ENCODE data around the gene DCDC2. TPM values are rescaled to one million over a fixed set of nuclear protein-coding genes. Genes with fewer than 3 reads are reported as not detected.

DCDC2 gene
- total and polyA plus RNA-seq, 2 donors (not counting 1 experiment from before 2014, with no cell fraction given): not detected

GRCh38 chr6:24306936-24307335 is 50.9 kb downstream of the DCDC2 start:
- ATAC-seq (ENCODE audit: low read depth) (no peak), DNase-seq (no peak)
- Histone ChIP-seq H3K27ac (ENCODE audit: low read length in 2 of 2) (no peak overlapping the region), H3K4me1 (ENCODE audit: control insufficient read depth in 2 of 2, insufficient read depth in 2 of 2, low read length in 2 of 2) (no peaks in the 10 kb centered on the region), H3K79me2 (ENCODE audit: control insufficient read depth, insufficient read depth, low read length) (no peaks in the 10 kb centered on the region), H4K20me1 (ENCODE audit: control insufficient read depth, insufficient read depth, low read length, poor library complexity, severe bottlenecking) (no peaks in the 10 kb centered on the region), H3K4me2 (replicated peaks; ENCODE audit: low read depth, low read length, poor library complexity, severe bottlenecking) (no peak overlapping the region), H3K9ac (ENCODE audit: low read length) (no peak overlapping the region), H3K4me3 (ENCODE audit: control extremely low read depth in 1 of 5, extremely low read depth in 1 of 5, insufficient read depth in 1 of 5, low read depth in 2 of 5, low read length in 4 of 5) (no peak overlapping the region), H3K36me3 (replicated peaks in 1 of 2; ENCODE audit: control extremely low read depth in 1 of 2, control insufficient read depth in 1 of 2, extremely low read depth in 1 of 2, insufficient read depth in 2 of 2, low read length in 1 of 2) (no peaks in the 10 kb centered on the region), H2AFZ (ENCODE audit: insufficient read depth, low read depth, low read length, poor library complexity, severe bottlenecking) (no peak overlapping the region), H3K27me3 (replicated peaks in 1 of 4; ENCODE audit: control extremely low read depth in 1 of 4, control insufficient read depth in 3 of 4, insufficient read depth in 4 of 4, low read length in 3 of 4) (peaks cover 0 to 4% (median 0%) of the 10 kb centered on the region in 4 experiments), H3K9me3 (ENCODE audit: control extremely low read depth in 1 of 3, control insufficient read depth in 2 of 3, insufficient read depth in 1 of 3, low read length in 2 of 3) (peaks cover 0 to 4% (median 2%) of the 10 kb centered on the region in 3 donors)
- WGBS (ENCODE audit: insufficient coverage): no CpG with 5 or more reads among the region's 1 CpG
- TF ChIP-seq, protein P1, sequence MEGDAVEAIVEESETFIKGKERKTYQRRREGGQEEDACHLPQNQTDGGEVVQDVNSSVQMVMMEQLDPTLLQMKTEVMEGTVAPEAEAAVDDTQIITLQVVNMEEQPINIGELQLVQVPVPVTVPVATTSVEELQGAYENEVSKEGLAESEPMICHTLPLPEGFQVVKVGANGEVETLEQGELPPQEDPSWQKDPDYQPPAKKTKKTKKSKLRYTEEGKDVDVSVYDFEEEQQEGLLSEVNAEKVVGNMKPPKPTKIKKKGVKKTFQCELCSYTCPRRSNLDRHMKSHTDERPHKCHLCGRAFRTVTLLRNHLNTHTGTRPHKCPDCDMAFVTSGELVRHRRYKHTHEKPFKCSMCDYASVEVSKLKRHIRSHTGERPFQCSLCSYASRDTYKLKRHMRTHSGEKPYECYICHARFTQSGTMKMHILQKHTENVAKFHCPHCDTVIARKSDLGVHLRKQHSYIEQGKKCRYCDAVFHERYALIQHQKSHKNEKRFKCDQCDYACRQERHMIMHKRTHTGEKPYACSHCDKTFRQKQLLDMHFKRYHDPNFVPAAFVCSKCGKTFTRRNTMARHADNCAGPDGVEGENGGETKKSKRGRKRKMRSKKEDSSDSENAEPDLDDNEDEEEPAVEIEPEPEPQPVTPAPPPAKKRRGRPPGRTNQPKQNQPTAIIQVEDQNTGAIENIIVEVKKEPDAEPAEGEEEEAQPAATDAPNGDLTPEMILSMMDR (IDR thresholded peaks at IDR 0.05): no peak
- TF ChIP-seq EZH2 (IDR thresholded peaks at IDR 0.05; ENCODE audit: borderline replicate concordance, insufficient read depth, low read depth, low read length, poor library complexity, severe bottlenecking): no peak
- intact Hi-C loops (cut with micrococcal nuclease): no loop called here
- Mint-ChIP-seq H3K4me3 (no peak overlapping the region), H3K4me1 (no peaks in the 10 kb centered on the region), H3K27ac (no peak overlapping the region), H3K27me3 (peaks cover 14% of the 10 kb centered on the region), H3K9me3 (ENCODE audit: insufficient read depth) (peaks cover 8% of the 10 kb centered on the region)
- ChIA-PET POLR2A (no interaction called here), CTCF (interaction anchor here (0.9 kb wide), 1 partner anchor 23 kb away, joined by 4 read pairs; no protein-coding TSS in a partner anchor)

DNA sequence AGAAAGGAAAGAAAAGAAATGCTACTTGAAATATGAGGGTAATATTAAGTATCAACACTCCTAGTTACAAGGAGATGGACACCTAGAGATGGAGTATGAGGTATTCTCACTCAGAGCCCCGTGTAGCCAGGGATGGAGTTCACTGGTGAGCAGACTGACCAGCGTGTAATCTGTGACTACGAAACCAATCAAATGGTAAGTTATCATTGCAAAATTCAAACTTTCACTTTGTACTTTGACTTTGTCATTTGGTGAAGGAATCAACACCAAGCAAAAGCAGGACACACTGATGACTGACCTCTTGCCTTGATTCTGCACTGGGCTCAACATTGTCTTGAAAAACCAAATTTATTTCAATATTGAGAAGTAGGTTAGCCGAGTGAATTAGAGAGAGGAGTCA is 51.8 kb downstream of the DCDC2 start:
- TF ChIP-seq EZH2 (IDR thresholded peaks at IDR 0.05; ENCODE audit: borderline replicate concordance, insufficient read depth, low read depth, low read length, poor library complexity, severe bottlenecking): no peak
- TF ChIP-seq, protein P1 (IDR thresholded peaks at IDR 0.05): no peak
- 89% methylated on average over 3 of the region's 4 CpGs for WGBS (ENCODE audit: insufficient coverage)
- Histone ChIP-seq H3K36me3 (replicated peaks in 1 of 2; ENCODE audit: control extremely low read depth in 1 of 2, control insufficient read depth in 1 of 2, extremely low read depth in 1 of 2, insufficient read depth in 2 of 2, low read length in 1 of 2) (no peaks in the 10 kb centered on the region), H3K79me2 (ENCODE audit: control insufficient read depth, insufficient read depth, low read length) (no peaks in the 10 kb centered on the region), H3K9ac (ENCODE audit: low read length) (no peak overlapping the region), H3K9me3 (ENCODE audit: control extremely low read depth in 1 of 3, control insufficient read depth in 2 of 3, insufficient read depth in 1 of 3, low read length in 2 of 3) (no peaks in the 10 kb centered on the region), H4K20me1 (ENCODE audit: control insufficient read depth, insufficient read depth, low read length, poor library complexity, severe bottlenecking) (no peaks in the 10 kb centered on the region), H3K4me3 (ENCODE audit: control extremely low read depth in 1 of 5, extremely low read depth in 1 of 5, insufficient read depth in 1 of 5, low read depth in 2 of 5, low read length in 4 of 5) (no peak overlapping the region), H2AFZ (ENCODE audit: insufficient read depth, low read depth, low read length, poor library complexity, severe bottlenecking) (no peak overlapping the region), H3K4me1 (ENCODE audit: control insufficient read depth in 2 of 2, insufficient read depth in 2 of 2, low read length in 2 of 2) (no peaks in the 10 kb centered on the region), H3K27me3 (replicated peaks in 1 of 4; ENCODE audit: control extremely low read depth in 1 of 4, control insufficient read depth in 3 of 4, insufficient read depth in 4 of 4, low read length in 3 of 4) (peaks cover 0 to 4% (median 0%) of the 10 kb centered on the region in 4 experiments), H3K27ac (ENCODE audit: low read length in 2 of 2) (no peak overlapping the region), H3K4me2 (replicated peaks; ENCODE audit: low read depth, low read length, poor library complexity, severe bottlenecking) (no peak overlapping the region)
- H3K27me3 Mint-ChIP-seq: peaks cover 14% of the 10 kb centered on the region
- ATAC-seq (ENCODE audit: low read depth) (no peak), DNase-seq (no peak)
- ChIA-PET CTCF (interaction anchor here (0.9 kb wide), 1 partner anchor 22 kb away, joined by 4 read pairs; no protein-coding TSS in a partner anchor), POLR2A (no interaction called here)
- no peak overlapping the region for H3K4me3 Mint-ChIP-seq
- no peak overlapping the region for H3K27ac Mint-ChIP-seq
- H3K9me3 Mint-ChIP-seq (ENCODE audit: insufficient read depth): peaks cover 3% of the 10 kb centered on the region
- intact Hi-C loops (cut with micrococcal nuclease): no loop called here
- no peaks in the 10 kb centered on the region for H3K4me1 Mint-ChIP-seq
